H1 (cell line): ENCODE data around the gene MCF2L. TPM values are rescaled to one million over a fixed set of nuclear protein-coding genes. Genes with fewer than 3 reads are reported as not detected.

Source experiments
- CTCF ChIA-PET: fragments of 300-600 bp; sonication (Branson Sonifier 250); formaldehyde crosslinking; loops from one replicate; lab custom pipeline; 2021; ENCODE audit not compliant: partially characterized antibody; lab: Charles Lee
- POLR2A ChIA-PET: fragments of 300-600 bp; sonication (Branson Sonifier 250); formaldehyde crosslinking; loops from one replicate; lab custom pipeline; 2021; ENCODE audit warnings: inconsistent platforms; ENCODE audit not compliant: partially characterized antibody; lab: Charles Lee
- DNase-seq, 2 experiments: peaks; one replicate each; pipeline versions ENCODE4 v3.0.0 to v3.0.0-alpha.2; 2010 to 2022; ENCODE audit warnings: low spot score in 2 of 2, low read depth in 1 of 2, mixed read lengths in 1 of 2
- FAIRE-seq: peaks from 2 replicates; lab custom pipeline; 2011; peaks lifted over from hg19 to GRCh38; lab: Jason Lieb, UNC
- H2AFZ ChIP-seq: 2 replicates; pipeline ENCODE4 v1.8.1; 2012; ENCODE audit warnings: low read length, inconsistent platforms
- H2AK5ac ChIP-seq: 2 replicates; pipeline ENCODE4 v1.6.1; 2013; ENCODE audit warnings: low read depth, low read length
- H2BK120ac ChIP-seq: replicated peaks from 2 replicates; pipeline ENCODE3; 2013; ENCODE audit warnings: low read depth, low read length, inconsistent platforms
- H2BK12ac ChIP-seq: 2 replicates; pipeline ENCODE4 v1.6.1; 2013; ENCODE audit warnings: low read depth, low read length
- H2BK15ac ChIP-seq: 2 replicates; pipeline ENCODE4 v1.6.1; 2013; ENCODE audit warnings: low read length
- H2BK20ac ChIP-seq: 2 replicates; pipeline ENCODE4 v1.6.1; 2013; ENCODE audit warnings: low read length
- H2BK5ac ChIP-seq: 2 replicates; pipeline ENCODE4 v1.6.1; 2013; ENCODE audit warnings: low read depth, low read length
- H3K14ac ChIP-seq: 2 replicates; pipeline ENCODE4 v1.6.1; 2013; ENCODE audit warnings: inconsistent platforms; ENCODE audit not compliant: insufficient read length
- H3K18ac ChIP-seq: 2 replicates; pipeline ENCODE4 v1.6.1; 2013; ENCODE audit warnings: low read length; ENCODE audit errors: extremely low read depth
- H3K23ac ChIP-seq: 2 replicates; pipeline ENCODE4 v1.6.1; 2013; ENCODE audit warnings: inconsistent platforms; ENCODE audit not compliant: insufficient read length
- H3K23me2 ChIP-seq: 2 replicates; pipeline ENCODE4 v1.6.1; 2013; ENCODE audit warnings: low read depth, low read length
- H3K27ac ChIP-seq: 2 replicates; pipeline ENCODE4 v1.6.1; 2011; ENCODE audit warnings: low read depth, low read length, inconsistent platforms
- H3K27me3 ChIP-seq, 4 experiments: replicated peaks in 1 of 4; 1 replicate in 1 of 4; 2 replicates in 3 of 4; pipeline versions ENCODE4 v1.6.1 to v1.8.1; 2011 to 2013; ENCODE audit warnings: low read length in 3 of 4, mild to moderate bottlenecking in 3 of 4, inconsistent platforms in 2 of 4, mixed read lengths in 2 of 4, moderate library complexity in 1 of 4; ENCODE audit not compliant: control insufficient read depth in 3 of 4, insufficient read depth in 3 of 4; ENCODE audit errors: extremely low read depth in 1 of 4
- H3K36me3 ChIP-seq, 4 experiments: 2 replicates each; pipeline versions ENCODE4 v1.6.1 to v1.8.1; 2011 to 2013; ENCODE audit warnings: mild to moderate bottlenecking in 4 of 4, low read length in 3 of 4, moderate library complexity in 2 of 4, control low read depth in 1 of 4, inconsistent platforms in 1 of 4; ENCODE audit not compliant: insufficient read depth in 4 of 4, control insufficient read depth in 2 of 4
- H3K4ac ChIP-seq: replicated peaks from 2 replicates; pipeline ENCODE3; 2013; ENCODE audit warnings: low read length, low read depth, mixed read lengths, inconsistent platforms; ENCODE audit not compliant: insufficient read length
- H3K4me1 ChIP-seq, 4 experiments: replicated peaks in 1 of 4; 1 replicate in 1 of 4; 2 replicates in 3 of 4; pipeline versions ENCODE4 v1.6.1 to v1.8.1; 2011 to 2013; ENCODE audit warnings: low read length in 3 of 4, inconsistent platforms in 2 of 4, mixed read lengths in 1 of 4; ENCODE audit not compliant: insufficient read depth in 4 of 4, control insufficient read depth in 3 of 4
- H3K4me2 ChIP-seq, 2 experiments: 2 replicates each; pipeline versions ENCODE4 v1.6.1 to v1.8.1; 2011 to 2013; ENCODE audit warnings: low read depth in 2 of 2, low read length in 2 of 2, control low read depth in 1 of 2, inconsistent platforms in 1 of 2, mild to moderate bottlenecking in 1 of 2; ENCODE audit not compliant: insufficient read depth in 1 of 2
- H3K4me3 ChIP-seq, 4 experiments: fragments of 200-600, 300-600 bp in 1 of 4; sonication (generic), shearing (Covaris generic), sonication (Bioruptor Twin) in 1 of 4; 2 replicates each; pipeline versions ENCODE4 v1.5.1 to v1.8.1; 2011 to 2016; ENCODE audit warnings: low read length in 4 of 4, low read depth in 3 of 4, control low read depth in 2 of 4, inconsistent platforms in 2 of 4, mild to moderate bottlenecking in 2 of 4, mixed read lengths in 1 of 4, moderate library complexity in 1 of 4; ENCODE audit not compliant: insufficient read depth in 2 of 4; ENCODE audit errors: extremely low read depth in 1 of 4
- H3K56ac ChIP-seq: replicated peaks from 2 replicates; pipeline ENCODE3; 2013; ENCODE audit warnings: low read depth, mild to moderate bottlenecking, mixed read lengths, low read length, inconsistent platforms; ENCODE audit not compliant: insufficient read length
- H3K79me1 ChIP-seq: 2 replicates; pipeline ENCODE4 v1.6.1; 2013; ENCODE audit warnings: low read depth, low read length, control low read depth
- H3K79me2 ChIP-seq, 2 experiments: 2 replicates each; pipeline versions ENCODE4 v1.6.1 to v1.8.1; 2012 to 2013; ENCODE audit warnings: low read length in 2 of 2, mild to moderate bottlenecking in 2 of 2, inconsistent platforms in 1 of 2; ENCODE audit not compliant: insufficient read depth in 2 of 2, control insufficient read depth in 1 of 2
- H3K9ac ChIP-seq, 4 experiments: replicated peaks in 1 of 4; 1 replicate in 1 of 4; 2 replicates in 3 of 4; pipeline versions ENCODE4 v1.6.1 to v1.8.1; 2011 to 2013; ENCODE audit warnings: low read depth in 3 of 4, low read length in 3 of 4, control low read depth in 2 of 4, mild to moderate bottlenecking in 2 of 4, moderate library complexity in 2 of 4, inconsistent platforms in 1 of 4; ENCODE audit errors: extremely low read depth in 1 of 4
- H3K9me3 ChIP-seq, 2 experiments: 2 replicates each; pipeline versions ENCODE4 v1.6.1 to v1.8.1; 2012 to 2013; ENCODE audit warnings: mild to moderate bottlenecking in 2 of 2, moderate library complexity in 2 of 2, control low read depth in 1 of 2, inconsistent platforms in 1 of 2, low read depth in 1 of 2, low read length in 1 of 2, mixed read lengths in 1 of 2; ENCODE audit not compliant: insufficient read depth in 2 of 2
- H4K20me1 ChIP-seq, 2 experiments: replicated peaks in 1 of 2; 2 replicates each; pipeline versions ENCODE3 to v1.8.1; 2011 to 2013; ENCODE audit warnings: inconsistent platforms in 2 of 2, low read length in 2 of 2, mild to moderate bottlenecking in 1 of 2; ENCODE audit not compliant: insufficient read depth in 2 of 2, control insufficient read depth in 1 of 2
- H4K5ac ChIP-seq: 2 replicates; pipeline ENCODE4 v1.6.1; 2013; ENCODE audit warnings: low read length, low read depth, mixed read lengths, inconsistent platforms; ENCODE audit not compliant: insufficient read length
- H4K8ac ChIP-seq: 2 replicates; pipeline ENCODE4 v1.8.0; 2013; ENCODE audit warnings: mild to moderate bottlenecking, moderate library complexity, low read length, inconsistent platforms; ENCODE audit not compliant: insufficient read depth; ENCODE audit errors: extremely low read depth
- H4K91ac ChIP-seq: replicated peaks from 2 replicates; pipeline ENCODE3; 2013; ENCODE audit warnings: low read length, mixed read lengths, inconsistent platforms; ENCODE audit not compliant: insufficient read length
- ASH2L ChIP-seq: fragments of 200-600, 300-600 bp; sonication (generic); IDR thresholded peaks from one replicate; pipeline ENCODE4 v1.7.1; 2017; ENCODE audit warnings: low read length
- ATF3 ChIP-seq: IDR thresholded peaks from 2 replicates; pipeline ENCODE4 v1.6.1; 2011; ENCODE audit warnings: low read depth, mild to moderate bottlenecking, low read length; ENCODE audit not compliant: insufficient read depth
- CHD2 ChIP-seq: IDR thresholded peaks from 2 replicates; pipeline ENCODE4 v1.6.1; 2012; ENCODE audit warnings: low read length, improper control_type of control experiment
- EP300 ChIP-seq, 2 experiments: IDR thresholded peaks; 1 replicate in 1 of 2; 2 replicates in 1 of 2; pipeline ENCODE4 v1.6.1; 2011 to 2012; ENCODE audit warnings: low read depth in 2 of 2, low read length in 2 of 2, mild to moderate bottlenecking in 2 of 2, borderline replicate concordance in 1 of 2, inconsistent platforms in 1 of 2, moderate library complexity in 1 of 2
- EZH2 ChIP-seq: fragments of 200-600 bp; sonication (generic); IDR thresholded peaks from 2 replicates; pipeline ENCODE4 v1.7.1; 2012; ENCODE audit warnings: low read depth, mild to moderate bottlenecking, moderate library complexity, low read length, inconsistent platforms; ENCODE audit not compliant: severe bottlenecking
- KDM1A ChIP-seq: fragments of 200-600, 300-600 bp; sonication (generic); IDR thresholded peaks from 2 replicates; pipeline ENCODE4 v1.7.1; 2016; ENCODE audit warnings: mild to moderate bottlenecking, low read length, borderline replicate concordance
- MAFK ChIP-seq: IDR thresholded peaks from 2 replicates; pipeline ENCODE4 v1.6.1; 2012; ENCODE audit warnings: low read depth, mild to moderate bottlenecking, improper control_type of control experiment, low read length
- SIRT6 ChIP-seq: IDR thresholded peaks from one replicate; pipeline ENCODE4 v1.7.1; 2012; ENCODE audit warnings: low read length, inconsistent platforms
- SP4 ChIP-seq: IDR thresholded peaks from 2 replicates; pipeline ENCODE4 v1.6.1; 2012; ENCODE audit warnings: low read length, inconsistent platforms
- TEAD4 ChIP-seq: IDR thresholded peaks from 2 replicates; pipeline ENCODE4 v1.6.1; 2012; ENCODE audit warnings: low read depth, low read length, inconsistent platforms, mixed read lengths
- whole genome bisulfite sequencing, 2 experiments: shearing (Covaris generic) in 1 of 2; methylation state at CpG; one replicate each; pipeline versions ENCODE4 v1.1.6 to v1.1.7; 2013 to 2015; ENCODE audit warnings: low lambda C conversion rate in 2 of 2, mixed read lengths in 2 of 2, inconsistent platforms in 1 of 2, low coverage in 1 of 2, missing lambda C conversion rate in 1 of 2; ENCODE audit not compliant: insufficient replicate concordance in 2 of 2, insufficient coverage in 1 of 2, insufficient read length in 1 of 2; ENCODE audit errors: extremely low coverage in 1 of 2, missing lambda C conversion rate in 1 of 2; 5-methylcytosine and 5-hydroxymethylcytosine counted together
- polyA plus RNA-seq, 7 experiments: library from polyadenylated mRNA; depleted of rRNA in 3 of 7; stranded (reverse) in 5 of 7; unstranded in 2 of 7; fragments of >200 nt in 5 of 7; fragments of 200-250 nt in 2 of 7; gene quantifications; 1 replicate in 5 of 7; 2 replicates in 1 of 7; 4 replicates in 1 of 7; pipeline versions ENCODE4 v1.2.1 to v1.2.3, GENCODE V29; 2011 to 2013; ENCODE audit warnings: missing spikeins in 2 of 7, mixed read lengths in 2 of 7
- total RNA-seq: library from RNA; stranded (reverse); fragmentation: NEBNext Ultra II Directional; extraction: Animal tissue kit (Norgen Biotek cat#: 25700); gene quantifications from 2 replicates; pipeline ENCODE4 v1.2.1, GENCODE V29; 2021
- TF ChIP-seq, protein P1 (sequence below): IDR thresholded peaks from 2 replicates; pipeline ENCODE4 v1.6.1; 2012; ENCODE audit warnings: inconsistent platforms

MCF2L gene
- total and polyA plus RNA-seq, 2 of the 8 experiments (the other 6 are each of a cell fraction or from before 2014, with no cell fraction given): 10.1 to 24.4 TPM

DNA sequence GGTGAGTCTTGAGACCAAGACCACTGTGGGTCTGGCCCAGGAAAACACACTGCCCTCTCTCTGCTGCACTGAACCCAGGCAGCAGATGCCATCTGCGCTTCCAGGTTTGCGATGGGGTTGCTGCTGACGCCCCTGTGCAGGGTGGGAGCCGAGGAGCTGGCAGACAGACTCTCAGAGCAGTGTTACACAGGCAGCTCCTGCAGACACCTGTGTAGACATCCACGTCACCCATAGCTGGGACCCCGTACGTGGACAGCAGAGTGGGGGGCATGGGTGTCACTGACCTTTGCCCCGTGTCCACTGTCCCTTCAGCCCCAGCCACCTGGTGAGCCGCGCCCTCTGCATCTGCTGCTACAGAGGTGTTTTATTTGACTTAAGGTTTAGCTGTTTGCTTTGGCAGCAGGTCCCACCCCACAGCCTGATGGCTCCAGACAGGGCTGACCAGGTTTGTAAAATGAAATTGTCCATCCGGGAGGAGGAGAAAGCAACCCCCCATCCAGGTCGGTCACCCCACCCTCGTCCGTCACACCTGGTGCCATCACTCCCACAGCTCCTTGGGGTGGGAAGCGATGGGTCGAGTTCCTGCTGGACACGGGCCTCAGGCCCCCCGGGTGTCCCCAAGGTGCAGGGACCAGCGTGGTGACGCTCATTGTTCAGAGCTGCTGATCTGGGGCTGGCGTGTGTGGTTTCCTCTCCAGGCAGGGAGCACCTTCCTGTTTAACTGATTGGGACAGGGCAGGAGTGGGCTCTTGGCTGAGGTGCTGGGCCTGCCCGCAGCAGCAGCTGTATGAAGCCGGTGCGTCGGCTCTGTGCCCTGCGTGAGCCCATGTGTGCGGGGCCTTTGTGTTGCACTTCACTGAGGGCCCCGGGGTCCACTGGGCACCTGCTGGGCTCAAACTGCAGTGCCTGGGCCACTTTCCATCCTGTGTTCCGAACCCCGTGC is 28.4 kb downstream of the MCF2L start:
- Histone ChIP-seq H3K79me1 (0 out of 2 replicates have a peak, but pooled peaks cover 4% of the 10 kb centered on the region), H2AFZ (no peak overlapping the region), H2AK5ac (no peak overlapping the region), H3K4me1 (peaks cover 0 to 4% (median 1%) of the 10 kb centered on the region in 4 experiments; a peak in 1 of 7 replicates), H3K56ac (no peak overlapping the region), H3K18ac (no peak overlapping the region), H3K4me3 (no peak overlapping the region), H3K23me2 (no peaks in the 10 kb centered on the region), H3K27ac (no peak overlapping the region), H4K8ac (peak overlapping the region; percentile 14; the same call in 1 of the 2 replicates), H3K9ac (no peak overlapping the region), H2BK20ac (no peak overlapping the region), H3K14ac (no peak overlapping the region), H2BK120ac (no peak overlapping the region), H3K79me2 (no peaks in the 10 kb centered on the region; a peak in 1 of 4 replicates), H3K9me3 (no peaks in the 10 kb centered on the region), H3K4me2 (no peak overlapping the region), H3K36me3 (no peaks in the 10 kb centered on the region), H2BK15ac (no peak overlapping the region), H4K20me1 (peaks cover 0 to 11% of the 10 kb centered on the region in 2 experiments), H4K5ac (no peak overlapping the region), H2BK5ac (no peak overlapping the region), H2BK12ac (no peak overlapping the region), H3K23ac (no peak overlapping the region), H3K27me3 (no peaks in the 10 kb centered on the region), H4K91ac (no peak overlapping the region), H3K4ac (no peak overlapping the region)
- WGBS, 2 experiments: 92% methylated on average over 30 of the region's 30 CpGs; no CpG with 5 or more reads in 1 of the 2 experiments
- ChIA-PET CTCF (interaction anchor here (0.7 to 4.4 kb wide), 9 partner anchors 11 to 123 kb away, joined by 3 to 19 read pairs (median 4); no protein-coding TSS in a partner anchor), POLR2A (interaction anchor here (0.7 to 1.0 kb wide), 3 partner anchors 14 to 26 kb away, joined by 3 read pairs; no protein-coding TSS in a partner anchor)
- FAIRE-seq (no peak), DNase-seq (no peak)
- TF ChIP-seq MAFK (no peak), ATF3 (no peak), ASH2L (no peak), EZH2 (no peak), SP4 (no peak), EP300 (IDR thresholded peaks at IDR 0.05; ENCODE audit: borderline replicate concordance in 1 of 2, low read depth in 2 of 2, low read length in 2 of 2) (no peak), SIRT6 (no peak), KDM1A (no peak), CHD2 (no peak), TEAD4 (no peak)
- TF ChIP-seq, protein P1, sequence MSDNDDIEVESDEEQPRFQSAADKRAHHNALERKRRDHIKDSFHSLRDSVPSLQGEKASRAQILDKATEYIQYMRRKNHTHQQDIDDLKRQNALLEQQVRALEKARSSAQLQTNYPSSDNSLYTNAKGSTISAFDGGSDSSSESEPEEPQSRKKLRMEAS: no peak
